Loucy (cell line): ENCODE measurements around the gene SCN5A.
A peak's percentile ranks its signal among the peaks of the same experiment; 100 is the strongest.

ENCODE experiments used
- H2AFZ ChIP-seq: fragments of 200-600 bp; sonication (generic); 2 replicates; pipeline ENCODE4 v1.6.0; 2016; ENCODE audit warnings: antibody characterized with exemption, mild to moderate bottlenecking, low read length, moderate library complexity
- H3F3A ChIP-seq: fragments of 200-600 bp; 2 replicates; pipeline ENCODE4 v1.6.0; 2016; ENCODE audit warnings: antibody characterized with exemption, low read depth, mild to moderate bottlenecking
- H3K27me3 ChIP-seq: fragments of 200-600 bp; sonication (generic); 2 replicates; pipeline ENCODE4 v1.6.1; 2014; ENCODE audit warnings: low read length, mild to moderate bottlenecking; ENCODE audit not compliant: insufficient read depth, poor library complexity, severe bottlenecking
- H3K36me3 ChIP-seq: fragments of 200-600 bp; sonication (generic); 2 replicates; pipeline ENCODE4 v1.6.1; 2016; ENCODE audit warnings: low read length; ENCODE audit not compliant: insufficient read depth
- H3K4me1 ChIP-seq: fragments of 200-600 bp; sonication (generic); 2 replicates; pipeline ENCODE4 v1.5.1; 2014; ENCODE audit warnings: low read length, mild to moderate bottlenecking; ENCODE audit not compliant: insufficient read depth, poor library complexity, severe bottlenecking
- H3K4me2 ChIP-seq: fragments of 200-600 bp; sonication (generic); 2 replicates; pipeline ENCODE4 v1.6.0; 2014; ENCODE audit warnings: antibody characterized with exemption, low read length, low read depth, mild to moderate bottlenecking; ENCODE audit not compliant: poor library complexity, severe bottlenecking
- H3K4me3 ChIP-seq: fragments of 200-600 bp; sonication (generic); 2 replicates; pipeline ENCODE4 v1.5.1; 2014; ENCODE audit warnings: low read length, mild to moderate bottlenecking, mixed read lengths; ENCODE audit not compliant: poor library complexity, severe bottlenecking
- H3K79me2 ChIP-seq: fragments of 200-600 bp; sonication (generic); 2 replicates; pipeline ENCODE4 v1.6.1; 2014; ENCODE audit warnings: low read length; ENCODE audit not compliant: insufficient read depth
- H3K9ac ChIP-seq: fragments of 200-600 bp; sonication (generic); 2 replicates; pipeline ENCODE4 v1.6.0; 2014; ENCODE audit warnings: mild to moderate bottlenecking, low read depth, low read length, moderate library complexity; ENCODE audit not compliant: poor library complexity, severe bottlenecking
- H3K9me2 ChIP-seq: fragments of 200-600 bp; sonication (generic); replicated peaks from 2 replicates; pipeline ENCODE4 v1.6.1; 2016; ENCODE audit warnings: low read depth, low read length, mixed read lengths
- H3K9me3 ChIP-seq: fragments of 200-600 bp; sonication (generic); 2 replicates; pipeline ENCODE4 v1.6.1; 2014; ENCODE audit warnings: mild to moderate bottlenecking, antibody characterized with exemption, low read length, low read depth; ENCODE audit not compliant: insufficient read depth
- H4K20me1 ChIP-seq: fragments of 200-600 bp; sonication (generic); 2 replicates; pipeline ENCODE4 v1.6.0; 2014; ENCODE audit warnings: antibody characterized with exemption, low read length, mild to moderate bottlenecking; ENCODE audit not compliant: insufficient read depth, poor library complexity, severe bottlenecking
- CTCF ChIP-seq: fragments of 200-600 bp; sonication (generic); conservative IDR thresholded peaks from 2 replicates; pipeline ENCODE4 v1.5.1; 2014; ENCODE audit warnings: mild to moderate bottlenecking, antibody characterized with exemption, low read length
- EZH2phosphoT487 ChIP-seq: fragments of 200-600 bp; IDR thresholded peaks from 2 replicates; pipeline ENCODE4 v1.6.1; 2018; ENCODE audit warnings: antibody characterized with exemption, mild to moderate bottlenecking, moderate library complexity, borderline replicate concordance

SCN5A gene

GRCh38 chr3:38533285-38533976 is 116.1 kb downstream of the SCN5A start:
- H3K9me2 ChIP-seq: no peaks in the 10 kb centered on the region
- TF ChIP-seq CTCF (no peak), EZH2phosphoT487 (no peak)
- H4K20me1 ChIP-seq: no peaks in the 10 kb centered on the region
- H3K4me3 ChIP-seq: no peak overlapping the region
- H3F3A ChIP-seq: no peaks in the 10 kb centered on the region
- no peaks in the 10 kb centered on the region for H3K27me3 ChIP-seq
- H3K9ac ChIP-seq: no peak overlapping the region
- no peaks in the 10 kb centered on the region for H3K9me3 ChIP-seq
- no peaks in the 10 kb centered on the region for H3K4me1 ChIP-seq
- H2AFZ ChIP-seq: no peak overlapping the region
- H3K36me3 ChIP-seq: no peaks in the 10 kb centered on the region; the same call in 1 of the 2 replicates
- H3K4me2 ChIP-seq: no peak overlapping the region
- H3K79me2 ChIP-seq: no peaks in the 10 kb centered on the region

DNA sequence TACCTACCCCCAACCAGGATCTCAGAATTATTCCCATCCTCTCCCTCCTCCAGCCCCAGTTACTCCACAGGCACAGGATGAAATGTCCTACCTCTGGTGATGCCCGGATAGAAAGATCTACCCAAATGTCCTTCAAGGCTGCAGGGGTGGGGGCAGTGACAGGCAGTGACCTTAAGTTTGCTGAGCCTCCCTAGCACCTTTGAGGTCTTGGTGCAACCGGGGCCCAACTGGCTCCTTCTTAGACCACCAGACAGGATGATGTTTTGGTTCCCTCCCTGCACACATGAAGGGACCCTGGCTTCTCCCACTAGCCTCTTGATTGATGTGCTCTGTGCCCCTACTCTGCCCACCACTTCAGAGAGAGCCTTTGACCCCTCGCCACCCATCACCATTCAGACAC is 117.0 kb downstream of the SCN5A start:
- Histone ChIP-seq H3K36me3 (no peaks in the 10 kb centered on the region; the same call in 1 of the 2 replicates), H3K4me2 (no peak overlapping the region), H3F3A (no peaks in the 10 kb centered on the region), H3K4me1 (no peaks in the 10 kb centered on the region), H3K9me3 (no peaks in the 10 kb centered on the region), H3K79me2 (no peaks in the 10 kb centered on the region), H3K9me2 (no peaks in the 10 kb centered on the region), H3K4me3 (no peak overlapping the region), H3K27me3 (no peaks in the 10 kb centered on the region), H2AFZ (no peak overlapping the region), H3K9ac (no peak overlapping the region), H4K20me1 (no peaks in the 10 kb centered on the region)
- TF ChIP-seq EZH2phosphoT487: no peak
- TF ChIP-seq CTCF: no peak

GRCh38 chr3:38528457-38528856 is 121.0 kb downstream of the SCN5A start:
- Histone ChIP-seq H3K4me3 (no peak overlapping the region), H3K4me2 (no peak overlapping the region), H3K9me3 (no peaks in the 10 kb centered on the region), H3K36me3 (peaks cover 29% of the 10 kb centered on the region; the same call in 1 of the 2 replicates), H3K9ac (no peak overlapping the region), H3K9me2 (no peaks in the 10 kb centered on the region), H3K27me3 (no peaks in the 10 kb centered on the region), H2AFZ (no peak overlapping the region), H3K4me1 (no peaks in the 10 kb centered on the region), H3K79me2 (no peaks in the 10 kb centered on the region), H4K20me1 (no peaks in the 10 kb centered on the region), H3F3A (no peaks in the 10 kb centered on the region)
- peak; percentile 61 for TF ChIP-seq CTCF
- TF ChIP-seq EZH2phosphoT487: no peak
